HepG2 (cell line): ENCODE data around the gene EPB41L2. TPM values are rescaled to one million over a fixed set of nuclear protein-coding genes. Genes with fewer than 3 reads are reported as not detected.

ENCODE experiments used
- BCL6 ChIP-seq: IDR thresholded peaks from 2 replicates; pipeline ENCODE4 v1.6.1; 2016; ENCODE audit warnings: missing genetic modification reagents, missing compliant biosample characterization
- ELF3 ChIP-seq: IDR thresholded peaks from 2 replicates; pipeline ENCODE4 v1.6.1; 2016; ENCODE audit warnings: missing genetic modification reagents, missing compliant biosample characterization
- GABPA ChIP-seq, 2 experiments: IDR thresholded peaks; 2 replicates each; pipeline ENCODE4 v1.6.1; 2011 to 2016; ENCODE audit warnings: low read depth in 2 of 2, low read length in 1 of 2, missing biosample characterization in 1 of 2, missing genetic modification characterization in 1 of 2
- GRHL1 ChIP-seq: sonication (generic); formaldehyde crosslinking; conservative IDR thresholded peaks from 2 replicates; pipeline ENCODE4 v1.8.0; 2022; ENCODE audit warnings: missing genetic modification reagents
- IRX3 ChIP-seq: sonication (generic); formaldehyde crosslinking; IDR thresholded peaks from 2 replicates; pipeline ENCODE4 v1.8.1; 2023; ENCODE audit warnings: mild to moderate bottlenecking, low read depth, missing genetic modification reagents, borderline replicate concordance
- MED8 ChIP-seq: sonication (generic); formaldehyde crosslinking; IDR thresholded peaks from 2 replicates; pipeline ENCODE4 v1.8.1; 2023; ENCODE audit warnings: mild to moderate bottlenecking, missing genetic modification reagents; ENCODE audit not compliant: insufficient replicate concordance
- NCOA1 ChIP-seq: sonication (generic); formaldehyde crosslinking; IDR thresholded peaks from 2 replicates; pipeline ENCODE4 v1.9.0; 2021; ENCODE audit warnings: missing genetic modification reagents
- NR2F6 ChIP-seq, 2 experiments: IDR thresholded peaks; 2 replicates each; pipeline ENCODE4 v1.6.1; 2016; ENCODE audit warnings: antibody characterized with exemption in 1 of 2, mild to moderate bottlenecking in 1 of 2
- TAF1 ChIP-seq: sonication (generic); formaldehyde crosslinking; IDR thresholded peaks from 2 replicates; pipeline ENCODE4 v1.4.0; 2020; ENCODE audit warnings: missing genetic modification reagents
- TBX2 ChIP-seq: sonication (generic); formaldehyde crosslinking; IDR thresholded peaks from 2 replicates; pipeline ENCODE4 v1.5.0; 2020; ENCODE audit warnings: missing genetic modification reagents, mild to moderate bottlenecking, borderline replicate concordance
- ZBTB40 ChIP-seq, 2 experiments: fragments of 450-650 bp in 1 of 2; sonication (generic) in 1 of 2; formaldehyde crosslinking in 1 of 2; IDR thresholded peaks; 2 replicates each; pipeline versions ENCODE4 v1.6.1 to v1.8.0; 2016 to 2022; ENCODE audit warnings: antibody characterized with exemption in 1 of 2, mild to moderate bottlenecking in 1 of 2, missing genetic modification reagents in 1 of 2
- ZIK1 ChIP-seq: sonication (generic); formaldehyde crosslinking; IDR thresholded peaks from 2 replicates; pipeline ENCODE4 v1.5.0; 2020; ENCODE audit warnings: mild to moderate bottlenecking, low read depth, missing genetic modification reagents, borderline replicate concordance
- ZNF10 ChIP-seq: sonication (generic); formaldehyde crosslinking; IDR thresholded peaks from 2 replicates; pipeline ENCODE4 v1.4.0; 2020; ENCODE audit warnings: mild to moderate bottlenecking, low read depth, missing genetic modification reagents, borderline replicate concordance
- ZNF331 ChIP-seq: sonication (generic); formaldehyde crosslinking; IDR thresholded peaks from 2 replicates; pipeline ENCODE4 v1.4.0; 2020; ENCODE audit warnings: missing genetic modification reagents
- ZNF616 ChIP-seq: sonication (generic); formaldehyde crosslinking; IDR thresholded peaks from 2 replicates; pipeline ENCODE4 v1.5.0; 2020; ENCODE audit warnings: low read depth, mild to moderate bottlenecking, missing genetic modification reagents
- ZNF709 ChIP-seq: sonication (generic); formaldehyde crosslinking; IDR thresholded peaks from 2 replicates; pipeline ENCODE4 v1.5.0; 2020; ENCODE audit warnings: mild to moderate bottlenecking, missing genetic modification reagents
- polyA plus RNA-seq, 8 experiments: library from polyadenylated mRNA; depleted of rRNA in 3 of 8; stranded (reverse) in 7 of 8; unstranded in 1 of 8; fragments of >200 nt; fragmentation: Illumina TruSeq in 4 of 8; extraction: Trizol in 4 of 8; gene quantifications; 2 replicates each; pipeline versions ENCODE4 v1.2.1 to v1.2.3, GENCODE V29; 2011 to 2016; ENCODE audit warnings: low read depth in 4 of 8, missing spikeins in 1 of 8, mixed read lengths in 1 of 8; ENCODE audit not compliant: insufficient read depth in 1 of 8
- total RNA-seq, 5 experiments: library from RNA; depleted of rRNA; stranded (reverse); fragments of >200 nt; fragmentation: Illumina TruSeq; extraction: Trizol; gene quantifications; 2 replicates each; pipeline ENCODE4 v1.2.3, GENCODE V29; 2016; ENCODE audit warnings: low read depth in 1 of 5
- TF ChIP-seq, protein P1 (sequence below): sonication (generic); formaldehyde crosslinking; conservative IDR thresholded peaks from 2 replicates; pipeline ENCODE4 v1.4.0; 2020; ENCODE audit warnings: missing genetic modification reagents

Gene EPB41L2
- total and polyA plus RNA-seq, 2 of the 13 experiments (the other 11 are each of a cell fraction or from before 2014, with no cell fraction given): 41.7 to 56.4 TPM

DNA sequence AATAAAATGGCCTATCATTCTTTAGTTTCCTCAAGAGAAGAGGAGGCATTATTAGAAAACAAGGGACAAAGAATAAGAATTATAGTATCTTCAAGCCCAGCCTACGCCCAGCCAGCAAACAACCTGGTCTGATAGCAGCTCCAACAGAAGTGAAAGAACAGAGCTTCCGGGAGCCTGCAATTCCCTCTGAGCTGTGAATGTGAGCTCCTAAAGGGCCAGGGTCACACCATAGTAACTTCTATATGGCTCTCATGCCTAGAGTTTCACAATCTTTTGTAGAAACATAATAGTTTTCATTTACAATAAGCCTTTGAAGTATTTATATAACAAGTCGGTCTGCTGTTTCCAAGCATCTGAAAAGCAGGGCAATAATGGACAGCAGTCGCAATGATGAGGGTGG, 119.3 kb downstream of the EPB41L2 start (continued):
- no peak for TF ChIP-seq ZNF709 (CRISPR knock-in tag)
- no peak for TF ChIP-seq ZNF331 (CRISPR knock-in tag)
- no peak for TF ChIP-seq GRHL1 (CRISPR knock-in tag)
- no peak for TF ChIP-seq ZNF616 (CRISPR knock-in tag)
- TF ChIP-seq TAF1 (CRISPR knock-in tag): no peak
- TF ChIP-seq ZNF10 (CRISPR knock-in tag): no peak
- no peak for TF ChIP-seq IRX3 (CRISPR knock-in tag)
- no peak for TF ChIP-seq ZBTB40 (IDR thresholded peaks at IDR 0.05)
- no peak for TF ChIP-seq ZBTB40 (CRISPR knock-in tag; IDR thresholded peaks at IDR 0.05)
- TF ChIP-seq NCOA1 (CRISPR knock-in tag): no peak
- TF ChIP-seq MED8 (CRISPR knock-in tag): no peak
- TF ChIP-seq ZIK1: no peak
- TF ChIP-seq, protein P1, sequence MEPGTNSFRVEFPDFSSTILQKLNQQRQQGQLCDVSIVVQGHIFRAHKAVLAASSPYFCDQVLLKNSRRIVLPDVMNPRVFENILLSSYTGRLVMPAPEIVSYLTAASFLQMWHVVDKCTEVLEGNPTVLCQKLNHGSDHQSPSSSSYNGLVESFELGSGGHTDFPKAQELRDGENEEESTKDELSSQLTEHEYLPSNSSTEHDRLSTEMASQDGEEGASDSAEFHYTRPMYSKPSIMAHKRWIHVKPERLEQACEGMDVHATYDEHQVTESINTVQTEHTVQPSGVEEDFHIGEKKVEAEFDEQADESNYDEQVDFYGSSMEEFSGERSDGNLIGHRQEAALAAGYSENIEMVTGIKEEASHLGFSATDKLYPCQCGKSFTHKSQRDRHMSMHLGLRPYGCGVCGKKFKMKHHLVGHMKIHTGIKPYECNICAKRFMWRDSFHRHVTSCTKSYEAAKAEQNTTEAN (CRISPR knock-in tag): peak; percentile 75
- no peak for TF ChIP-seq GABPA (IDR thresholded peaks at IDR 0.05; ENCODE audit: low read depth, low read length)
- TF ChIP-seq GABPA (CRISPR knock-in tag; IDR thresholded peaks at IDR 0.05; ENCODE audit: low read depth): no peak
- peak; percentile 36; the same call in 1 of the 2 replicates for TF ChIP-seq TBX2 (CRISPR knock-in tag)
- TF ChIP-seq ELF3: peak; percentile 77
- peak; percentile 66 for TF ChIP-seq BCL6 (CRISPR knock-in tag)
- TF ChIP-seq NR2F6 (IDR thresholded peaks at IDR 0.05): peak; percentile 60
- peak; percentile 61; the same call in 1 of the 2 replicates for TF ChIP-seq NR2F6 (CRISPR knock-in tag; IDR thresholded peaks at IDR 0.05)
